ENCODE results near the gene WAS. TPM values are rescaled to one million over a fixed set of nuclear protein-coding genes. Genes with fewer than 3 reads are reported as not detected.
A peak's percentile ranks its signal among the peaks of the same experiment; 100 is the strongest.
"Not testable (repeated sequence)": the region's sequence is repeated elsewhere in the genome, so short reads cannot be mapped to it uniquely, and the experiment has no call there.

The WAS gene
- total RNA-seq, 1 experiment from 2014 or later: 0.43 TPM

DNA sequence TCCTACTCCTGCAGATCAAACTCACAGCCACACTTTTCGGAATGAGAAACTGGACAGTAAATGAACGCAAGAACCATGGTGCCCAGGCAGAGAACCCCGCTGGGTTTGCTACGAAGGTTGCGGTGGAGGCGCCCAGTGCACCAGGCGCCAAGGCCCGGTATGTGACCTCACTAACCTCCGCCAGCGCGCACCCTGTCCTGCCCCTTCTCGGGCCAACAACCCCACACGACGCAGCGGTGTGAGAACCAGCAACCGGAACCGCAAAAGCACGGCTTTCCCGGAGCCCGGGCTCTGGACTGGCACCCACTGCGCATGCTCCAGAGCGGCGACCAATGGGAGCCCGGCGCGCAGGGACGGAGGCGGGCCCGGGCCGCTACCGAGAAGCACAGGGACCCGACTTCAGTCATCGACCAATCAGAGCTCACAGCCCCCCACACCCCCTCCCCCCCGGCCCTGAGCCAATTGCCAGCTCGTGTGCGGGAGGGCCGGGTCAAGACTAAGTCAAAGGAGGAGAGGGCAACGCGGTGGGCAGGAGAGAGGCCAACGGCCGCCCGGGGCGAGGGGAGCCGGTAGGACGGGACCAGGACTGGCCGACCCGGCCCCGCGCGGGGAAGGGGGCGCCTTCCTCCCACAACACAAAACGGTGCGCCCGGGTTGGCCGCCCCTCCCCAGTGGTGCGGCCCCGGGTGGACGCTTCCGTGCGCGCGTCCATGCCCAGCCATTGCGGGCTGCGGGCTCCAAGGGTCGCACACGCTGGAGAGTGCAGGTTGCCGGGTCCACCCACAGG is 7.3 kb upstream of the WAS start:
- intact Hi-C loops (cut with micrococcal nuclease; ENCODE audit: unreplicated experiment): loop anchor here (2.0 kb wide), 3 partner anchors 21 to 243 kb away; partner anchors contain the start of genes PIM2 and SUV39H1
- H3K4me3 Mint-ChIP-seq (ENCODE audit: unreplicated experiment): peak overlapping the region; percentile 71
- H3K4me1 Mint-ChIP-seq (ENCODE audit: low read depth, unreplicated experiment): no peaks in the 10 kb centered on the region
- no peaks in the 10 kb centered on the region for H3K27me3 ChIP-seq (replicated peaks; ENCODE audit: control insufficient read depth, insufficient read depth, low read length)
- DNase-seq: peak; percentile 89 to 92
- peak overlapping the region; percentile 82 for H3K4me3 ChIP-seq (ENCODE audit: low read depth, low read length)
- ChIA-PET CTCF (interaction anchor here (0.9 to 1.0 kb wide), 3 partner anchors 28 to 425 kb away, joined by 4 to 8 read pairs (median 8); no protein-coding TSS in a partner anchor), POLR2A (interaction anchor here (0.5 to 2.2 kb wide), 14 partner anchors 12 to 344 kb away, joined by 3 to 16 read pairs (median 4); partner anchors contain the start of genes OTUD5, PQBP1, SLC35A2 and SUV39H1)
- no peaks in the 10 kb centered on the region for H3K36me3 ChIP-seq (ENCODE audit: control insufficient read depth, insufficient read depth, low read length)
- no peak for TF ChIP-seq CTCF (IDR thresholded peaks at IDR 0.05; ENCODE audit: insufficient read depth in 1 of 2, low read depth in 1 of 2, low read length in 1 of 2, severe bottlenecking in 1 of 2, unreplicated experiment in 1 of 2)
- H3K27me3 Mint-ChIP-seq (ENCODE audit: insufficient read depth, unreplicated experiment): no peaks in the 10 kb centered on the region
- no TSS peak for BruUV-seq (replicated peaks)
- H3K4me1 ChIP-seq: no peaks in the 10 kb centered on the region
- no peaks in the 10 kb centered on the region for H3K36me3 Mint-ChIP-seq (ENCODE audit: insufficient read depth, unreplicated experiment)
- H3K9me3 ChIP-seq: no peaks in the 10 kb centered on the region
- no peaks in the 10 kb centered on the region for H3K9me3 Mint-ChIP-seq (ENCODE audit: unreplicated experiment)
- H3K27ac Mint-ChIP-seq (ENCODE audit: unreplicated experiment): peak overlapping the region; percentile 74

- intact Hi-C loops (cut with micrococcal nuclease; ENCODE audit: unreplicated experiment): loop anchor here (2.0 kb wide), 3 partner anchors 20 to 242 kb away; partner anchors contain the start of genes PIM2 and SUV39H1
- TF ChIP-seq CTCF (IDR thresholded peaks at IDR 0.05; ENCODE audit: insufficient read depth in 1 of 2, low read depth in 1 of 2, low read length in 1 of 2, severe bottlenecking in 1 of 2, unreplicated experiment in 1 of 2): no peak
- CTCF ChIA-PET: interaction anchor here (0.9 to 1.0 kb wide), 3 partner anchors 28 to 424 kb away, joined by 4 to 8 read pairs (median 8); no protein-coding TSS in a partner anchor
- no peaks in the 10 kb centered on the region for H3K9me3 ChIP-seq
- Mint-ChIP-seq H3K27ac (ENCODE audit: unreplicated experiment) (peak overlapping the region; percentile 74), H3K4me1 (ENCODE audit: low read depth, unreplicated experiment) (no peaks in the 10 kb centered on the region), H3K27me3 (ENCODE audit: insufficient read depth, unreplicated experiment) (no peaks in the 10 kb centered on the region), H3K9me3 (ENCODE audit: unreplicated experiment) (no peaks in the 10 kb centered on the region), H3K4me3 (ENCODE audit: unreplicated experiment) (peak overlapping the region; percentile 71), H3K36me3 (ENCODE audit: insufficient read depth, unreplicated experiment) (no peaks in the 10 kb centered on the region)
- H3K4me1 ChIP-seq: no peaks in the 10 kb centered on the region
- DNase-seq: no peak
- H3K36me3 ChIP-seq (ENCODE audit: control insufficient read depth, insufficient read depth, low read length): no peaks in the 10 kb centered on the region
- POLR2A ChIA-PET: interaction anchor here (0.5 to 2.2 kb wide), 14 partner anchors 11 to 344 kb away, joined by 3 to 16 read pairs (median 4); partner anchors contain the start of genes OTUD5, PQBP1, SLC35A2 and SUV39H1
- no TSS peak for BruUV-seq (replicated peaks)
- H3K4me3 ChIP-seq (ENCODE audit: low read depth, low read length): peak overlapping the region; percentile 82
- H3K27me3 ChIP-seq (replicated peaks; ENCODE audit: control insufficient read depth, insufficient read depth, low read length): no peaks in the 10 kb centered on the region
These were observed 6.7 kb upstream of the WAS start for GRCh38 chrX:48676893-48677270.

DNA sequence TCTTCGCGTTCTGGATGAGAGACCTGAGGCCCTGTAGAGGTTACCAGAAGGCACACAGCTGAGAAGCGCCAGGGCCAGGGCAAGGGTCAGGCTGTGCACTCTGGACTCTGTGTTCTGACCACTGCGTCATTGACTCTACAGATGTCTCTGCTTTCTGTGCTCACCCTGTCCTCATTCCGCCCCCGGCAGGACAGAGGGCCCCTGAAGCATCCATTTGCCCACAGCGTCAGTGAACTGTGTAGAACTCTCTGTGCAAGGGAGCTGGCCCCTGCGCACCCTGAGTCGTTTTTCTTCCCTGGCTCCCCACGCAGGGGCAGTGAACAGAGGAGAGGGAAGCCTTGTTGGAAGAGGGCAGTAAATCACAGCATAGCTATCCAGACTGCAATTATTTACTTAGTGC is 6.1 kb upstream of the WAS start:
- no peaks in the 10 kb centered on the region for H3K9me3 ChIP-seq
- ChIA-PET CTCF (no interaction called here), POLR2A (interaction anchor here (2.2 kb wide), 1 partner anchor 60 kb away, joined by 15 read pairs; no protein-coding TSS in a partner anchor)
- no peaks in the 10 kb centered on the region for H3K4me1 Mint-ChIP-seq (ENCODE audit: low read depth, unreplicated experiment)
- peak overlapping the region; percentile 67 for H3K27ac Mint-ChIP-seq (ENCODE audit: unreplicated experiment)
- BruUV-seq (replicated peaks): no TSS peak
- H3K4me1 ChIP-seq: no peaks in the 10 kb centered on the region
- no peaks in the 10 kb centered on the region for H3K9me3 Mint-ChIP-seq (ENCODE audit: unreplicated experiment)
- peak; percentile 32 to 48 for DNase-seq
- H3K4me3 ChIP-seq (ENCODE audit: low read depth, low read length): peak overlapping the region; percentile 82
- peak overlapping the region; percentile 71 for H3K4me3 Mint-ChIP-seq (ENCODE audit: unreplicated experiment)
- H3K36me3 ChIP-seq (ENCODE audit: control insufficient read depth, insufficient read depth, low read length): no peaks in the 10 kb centered on the region
- H3K27me3 ChIP-seq (replicated peaks; ENCODE audit: control insufficient read depth, insufficient read depth, low read length): no peaks in the 10 kb centered on the region
- no peaks in the 10 kb centered on the region for H3K27me3 Mint-ChIP-seq (ENCODE audit: insufficient read depth, unreplicated experiment)
- TF ChIP-seq CTCF (IDR thresholded peaks at IDR 0.05; ENCODE audit: insufficient read depth in 1 of 2, low read depth in 1 of 2, low read length in 1 of 2, severe bottlenecking in 1 of 2, unreplicated experiment in 1 of 2): no peak
- no peaks in the 10 kb centered on the region for H3K36me3 Mint-ChIP-seq (ENCODE audit: insufficient read depth, unreplicated experiment)
- intact Hi-C loops (cut with micrococcal nuclease; ENCODE audit: unreplicated experiment): loop anchor here (2.0 kb wide), 3 partner anchors 19 to 241 kb away; partner anchors contain the start of genes PIM2 and SUV39H1

- H3K9me3 ChIP-seq; DNase-seq; BruUV-seq (replicated peaks); CTCF ChIA-PET; H3K36me3 ChIP-seq (ENCODE audit: control insufficient read depth, insufficient read depth, low read length); H3K4me1 ChIP-seq; H3K36me3 Mint-ChIP-seq (ENCODE audit: insufficient read depth, unreplicated experiment); H3K27me3 ChIP-seq (replicated peaks; ENCODE audit: control insufficient read depth, insufficient read depth, low read length); intact Hi-C loops (cut with micrococcal nuclease; ENCODE audit: unreplicated experiment); H3K9me3 Mint-ChIP-seq (ENCODE audit: unreplicated experiment); H3K4me3 ChIP-seq (ENCODE audit: low read depth, low read length); POLR2A ChIA-PET; H3K27ac Mint-ChIP-seq (ENCODE audit: unreplicated experiment); H3K4me1 Mint-ChIP-seq (ENCODE audit: low read depth, unreplicated experiment); H3K4me3 Mint-ChIP-seq (ENCODE audit: unreplicated experiment); H3K27me3 Mint-ChIP-seq (ENCODE audit: insufficient read depth, unreplicated experiment): not testable (repeated sequence)
These were observed 3.1 kb upstream of the WAS start for GRCh38 chrX:48680467-48680866.

Data from Caco-2 (cell line).